Measurements from ENCODE around the gene ITGB4.

GRCh38 chr17:75779250-75779986 lies 58.2 kb downstream of the ITGB4 start:
- TF ChIP-seq CTCF (IDR thresholded peaks at IDR 0.05) (no peak; the same call in 2 of the 3 replicates), RFX5 (IDR thresholded peaks at IDR 0.05) (peak; percentile 89), EP300 (IDR thresholded peaks at IDR 0.05) (no peak), MAX (IDR thresholded peaks at IDR 0.05) (peak; percentile 79), ELK1 (IDR thresholded peaks at IDR 0.05; ENCODE audit: low read depth, low read length) (no peak; the same call in 1 of the 2 replicates), HDAC2 (IDR thresholded peaks at IDR 0.05) (no peak), MAZ (IDR thresholded peaks at IDR 0.05; ENCODE audit: borderline replicate concordance, low read depth, low read length) (peak; percentile 99), POLR2A (IDR thresholded peaks at IDR 0.05; ENCODE audit: low read length) (peak; percentile 100), MAFK (IDR thresholded peaks at IDR 0.05; ENCODE audit: partially characterized antibody) (peak; percentile 16), PBX3 (IDR thresholded peaks at IDR 0.05) (peak; percentile 92), SMC3 (IDR thresholded peaks at IDR 0.05) (no peak)
